GM12865 (cell line): Measurements from ENCODE around the gene BCAS4.

Experiments
- DNase-seq: peaks from one replicate; pipeline ENCODE4 v3.0.0; 2010; ENCODE audit warnings: low read depth
- H3K4me3 ChIP-seq: 2 replicates; pipeline ENCODE4 v1.5.1; 2011; ENCODE audit warnings: mild to moderate bottlenecking, low read depth, low read length, control low read depth
- CTCF ChIP-seq: IDR thresholded peaks from 2 replicates; pipeline ENCODE4 v1.5.1; 2011; ENCODE audit warnings: low read length, control low read depth, low read depth, inconsistent platforms; ENCODE audit not compliant: insufficient read depth; ENCODE audit errors: missing control alignments

Gene BCAS4

GRCh38 chr20:50852085-50852484 is 57.2 kb downstream of the BCAS4 start:
- no peak for TF ChIP-seq CTCF
- DNase-seq: no peak
- no peak overlapping the region for H3K4me3 ChIP-seq

- TF ChIP-seq CTCF: no peak
- no peak for DNase-seq
- H3K4me3 ChIP-seq: no peak overlapping the region
These were observed 59.8 kb downstream of the BCAS4 start for GRCh38 chr20:50854506-50855249.

GRCh38 chr20:50855498-50856474 is 60.9 kb downstream of the BCAS4 start:
- DNase-seq: no peak
- H3K4me3 ChIP-seq: no peak overlapping the region
- TF ChIP-seq CTCF: no peak

- TF ChIP-seq CTCF: no peak
- no peak for DNase-seq
- H3K4me3 ChIP-seq: no peak overlapping the region
These were observed 61.7 kb downstream of the BCAS4 start for GRCh38 chr20:50856475-50857041.

GRCh38 chr20:50857348-50857747 is 62.5 kb downstream of the BCAS4 start:
- H3K4me3 ChIP-seq: no peak overlapping the region
- DNase-seq: no peak
- TF ChIP-seq CTCF: no peak

- TF ChIP-seq CTCF: no peak
- DNase-seq: no peak
- no peak overlapping the region for H3K4me3 ChIP-seq
These were observed 63.7 kb downstream of the BCAS4 start for GRCh38 chr20:50858525-50858924.
